ENCODE results near the gene PKNOX2. TPM values are rescaled to one million over a fixed set of nuclear protein-coding genes. Genes with fewer than 3 reads are reported as not detected.

Gene PKNOX2
- total and polyA plus RNA-seq, 2 of the 4 experiments (the other 2 are of a cell fraction): 0.72 to 2.3 TPM

GRCh38 chr11:125282596-125282914, 118.0 kb downstream of the PKNOX2 start:
- no peaks in the 10 kb centered on the region for H4K20me1 ChIP-seq (ENCODE audit: insufficient read depth, low read length)
- H3K18ac ChIP-seq (ENCODE audit: low read depth, low read length): no peak overlapping the region
- ATAC-seq (ENCODE audit: low read depth) (no peak), DNase-seq (no peak)
- H4K91ac ChIP-seq (ENCODE audit: insufficient read depth, low read depth, low read length): no peak overlapping the region
- H2BK5ac ChIP-seq (ENCODE audit: low read depth, low read length, poor library complexity, severe bottlenecking): no peak overlapping the region
- TF ChIP-seq ELK1 (IDR thresholded peaks at IDR 0.05; ENCODE audit: borderline replicate concordance, low read depth, low read length) (no peak), MXI1 (IDR thresholded peaks at IDR 0.05; ENCODE audit: borderline replicate concordance, low read depth, low read length) (no peak), RCOR1 (IDR thresholded peaks at IDR 0.05; ENCODE audit: insufficient replicate concordance, low read length) (no peak), CHD1 (IDR thresholded peaks at IDR 0.05; ENCODE audit: low read depth, low read length) (no peak)
- H2BK120ac ChIP-seq (ENCODE audit: low read depth, low read length): no peak overlapping the region
- no CpG with 5 or more reads among the region's 3 CpGs for WGBS, 2 experiments (ENCODE audit: extremely low coverage in 2 of 2, insufficient read length in 1 of 2)
- no peaks in the 10 kb centered on the region for H3K79me1 ChIP-seq (ENCODE audit: low read depth in 1 of 2, low read length in 2 of 2)
- no peak overlapping the region for H3K56ac ChIP-seq (ENCODE audit: extremely low read depth, insufficient read depth, low read length)
- H2BK15ac ChIP-seq (ENCODE audit: low read depth, low read length): no peak overlapping the region
- ChIA-PET CTCF (no interaction called here), POLR2A (ENCODE audit: unreplicated experiment) (interaction anchor here (0.6 kb wide), 1 partner anchor 19 kb away, joined by 3 read pairs; no protein-coding TSS in a partner anchor)
- no peak overlapping the region for H3K4me3 ChIP-seq (ENCODE audit: insufficient read depth, low read depth, low read length)
- no peak overlapping the region for H2AK5ac ChIP-seq (ENCODE audit: low read depth, low read length)
- H3K4ac ChIP-seq (ENCODE audit: low read depth, low read length): no peak overlapping the region
- H3K4me1 ChIP-seq (ENCODE audit: control insufficient read depth, insufficient read depth, low read length): no peaks in the 10 kb centered on the region; the same call in 1 of the 2 replicates
- dilution Hi-C loops (cut with HindIII; ENCODE audit: low sequenced_read_pairs, unreplicated experiment) (no loop called here), in situ Hi-C loops (cut with MboI; ENCODE audit: low sequenced_read_pairs) (no loop called here), intact Hi-C loops (cut with micrococcal nuclease) (no loop called here)
- H3K9me3 ChIP-seq (ENCODE audit: control insufficient read depth, insufficient read depth, low read length): no peaks in the 10 kb centered on the region
- no peak overlapping the region for H3K14ac ChIP-seq (replicated peaks; ENCODE audit: low read depth, low read length)
- no peak overlapping the region for H3K9ac ChIP-seq (ENCODE audit: low read depth, low read length)
- no peaks in the 10 kb centered on the region for H3K36me3 ChIP-seq (ENCODE audit: control insufficient read depth, insufficient read depth, low read length)
- BruUV-seq (replicated peaks): no TSS peak
- no peak overlapping the region for H2AFZ ChIP-seq (replicated peaks; ENCODE audit: low read length, poor library complexity)
- no peak overlapping the region for H3K23ac ChIP-seq (ENCODE audit: low read depth, low read length)
- no peak overlapping the region for H2AK9ac ChIP-seq (replicated peaks; ENCODE audit: low read depth, low read length, poor library complexity)
- no peak overlapping the region for H3K27ac ChIP-seq (ENCODE audit: insufficient read depth, low read length)
- no peak overlapping the region for H3K4me2 ChIP-seq (ENCODE audit: low read depth, low read length)
- no peak overlapping the region for H2BK20ac ChIP-seq (ENCODE audit: low read depth, low read length)
- H4K8ac ChIP-seq (ENCODE audit: low read depth in 2 of 2, low read length in 2 of 2): no peak overlapping the region
- H4K5ac ChIP-seq (ENCODE audit: low read depth, low read length): no peak overlapping the region
- peaks cover 3% of the 10 kb centered on the region for H3K27me3 ChIP-seq (ENCODE audit: control insufficient read depth, insufficient read depth, low read length)
- H3K9me1 ChIP-seq (ENCODE audit: insufficient read depth, low read length): no peaks in the 10 kb centered on the region

All from IMR-90 (cell line).